Measurements from ENCODE around the gene SLC2A8. TPM values are rescaled to one million over a fixed set of nuclear protein-coding genes. Genes with fewer than 3 reads are reported as not detected.

Gene SLC2A8
- total RNA-seq, 2 donors from 2014 or later: 11.4 to 13.8 TPM

GRCh38 chr9:127451858-127452656 is 55.1 kb downstream of the SLC2A8 start:
- DNase-seq (peak; percentile 62 to 66), ATAC-seq (replicated peaks in 1 of 2) (peak; percentile 17 to 19)
- peaks cover 28 to 41% of the 10 kb centered on the region in 2 donors for H3K36me3 Mint-ChIP-seq (ENCODE audit: insufficient read depth in 2 of 2)
- no peaks in the 10 kb centered on the region for H3K9me3 Mint-ChIP-seq
- H3K4me1 Mint-ChIP-seq (ENCODE audit: low read depth): peaks cover 33% of the 10 kb centered on the region
- peak overlapping the region; percentile 91 for H3K27ac Mint-ChIP-seq
- H3K4me3 Mint-ChIP-seq: peak overlapping the region; percentile 91 to 94
- H3K27me3 Mint-ChIP-seq (ENCODE audit: low read depth): no peaks in the 10 kb centered on the region

DNA sequence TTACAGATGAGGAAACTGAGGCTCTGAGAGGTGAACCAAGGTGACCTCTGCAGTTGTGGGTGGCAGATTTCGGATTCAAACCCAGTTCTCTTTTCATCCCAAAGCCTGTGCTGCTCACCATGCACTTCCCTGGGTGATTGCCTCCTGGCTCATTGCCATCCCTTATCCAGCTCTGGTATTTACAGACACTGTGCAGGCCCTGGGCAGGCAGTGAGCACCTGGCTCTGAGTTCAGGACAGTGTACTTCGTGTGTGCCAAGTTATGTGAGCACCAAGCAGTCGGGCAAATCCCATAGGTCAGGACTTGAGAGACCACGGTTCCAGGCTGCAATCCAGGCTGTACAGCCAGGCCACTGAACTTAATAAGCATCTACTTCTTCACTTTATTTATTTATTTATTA is 55.7 kb downstream of the SLC2A8 start:
- Mint-ChIP-seq H3K4me1 (ENCODE audit: low read depth) (peaks cover 28% of the 10 kb centered on the region), H3K36me3 (ENCODE audit: insufficient read depth in 2 of 2) (peaks cover 26 to 38% of the 10 kb centered on the region in 2 donors), H3K27ac (no peak overlapping the region), H3K4me3 (peak overlapping the region; percentile 91 to 94), H3K9me3 (no peaks in the 10 kb centered on the region), H3K27me3 (ENCODE audit: low read depth) (no peaks in the 10 kb centered on the region)
- ATAC-seq (replicated peaks in 1 of 2) (no peak), DNase-seq (no peak)

- Mint-ChIP-seq H3K4me3 (no peak overlapping the region), H3K27me3 (ENCODE audit: low read depth) (no peaks in the 10 kb centered on the region), H3K9me3 (no peaks in the 10 kb centered on the region), H3K4me1 (ENCODE audit: low read depth) (peaks cover 2% of the 10 kb centered on the region), H3K36me3 (ENCODE audit: insufficient read depth in 2 of 2) (peaks cover 4 to 15% of the 10 kb centered on the region in 2 donors), H3K27ac (no peak overlapping the region)
- no peak for ATAC-seq (replicated peaks in 1 of 2)
- peak in 1 of 2 donors; percentile 48 for DNase-seq
Observed at GRCh38 chr9:127455324-127455992, 58.5 kb downstream of the SLC2A8 start.

- no peak overlapping the region for H3K4me3 Mint-ChIP-seq
- H3K36me3 Mint-ChIP-seq (ENCODE audit: insufficient read depth in 2 of 2): peaks cover 2 to 15% of the 10 kb centered on the region in 2 donors
- H3K4me1 Mint-ChIP-seq (ENCODE audit: low read depth): no peaks in the 10 kb centered on the region
- no peak for ATAC-seq (replicated peaks in 1 of 2)
- no peak for DNase-seq
- H3K9me3 Mint-ChIP-seq: no peaks in the 10 kb centered on the region
- no peaks in the 10 kb centered on the region for H3K27me3 Mint-ChIP-seq (ENCODE audit: low read depth)
- no peak overlapping the region for H3K27ac Mint-ChIP-seq
Observed at GRCh38 chr9:127457191-127457878, 60.4 kb downstream of the SLC2A8 start.

Other genes with a start within 250 kb of the SLC2A8 start
- 1 to 10 TPM; 2.2 to 4.7 TPM for gene GARNL3, start 132.4 kb upstream of the SLC2A8 start, total RNA-seq
- 10 to 100 TPM; 10.4 to 16.1 TPM for gene ZNF79, start 27.2 kb downstream of the SLC2A8 start, total RNA-seq
- 1,000 to 10,000 TPM; 2,503 to 2,755 TPM for gene RPL12, start 54.2 kb downstream of the SLC2A8 start, total RNA-seq
- 10 to 100 TPM; 30.5 to 33.8 TPM for gene LRSAM1, start 54.3 kb downstream of the SLC2A8 start, total RNA-seq
- 10 to 100 TPM; 14.5 to 26.6 TPM for gene STXBP1, start 215.1 kb downstream of the SLC2A8 start, total RNA-seq

Measured in activated T-cell treated with anti-CD3 and anti-CD28 coated beads, Interleukin-2, amount 50 U/mL, for 72 hours (primary cell).